ENCODE results near the gene LMO1.

- no peak for TF ChIP-seq CTCF (conservative IDR thresholded peaks at IDR 0.05; ENCODE audit: low read length)
- no peak for TF ChIP-seq EZH2phosphoT487 (IDR thresholded peaks at IDR 0.05; ENCODE audit: borderline replicate concordance)
Observed at GRCh38 chr11:8262552-8263108, 1.0 kb downstream of the LMO1 start.

Measured in Loucy (cell line).